Stimulated activated CD4-positive, alpha-beta T cell treated with anti-CD3 and anti-CD28 coated beads, Interleukin-12 subunit alpha, Interleukin-12 subunit beta, amount 100 ng/mL, for 24 hours (primary cell): ENCODE data around the gene OTOP2.
"Not testable (repeated sequence)": the region's sequence is repeated elsewhere in the genome, so short reads cannot be mapped to it uniquely, and the experiment has no call there.

ENCODE experiments used
- DNase-seq, 2 experiments: peaks; one replicate each; pipeline ENCODE4 v3.0.0-alpha.2; 2020; ENCODE audit warnings: low read depth in 2 of 2

Gene OTOP2

GRCh38 chr17:74900208-74900607 lies 23.9 kb upstream of the OTOP2 start:
- no peak for DNase-seq

DNA sequence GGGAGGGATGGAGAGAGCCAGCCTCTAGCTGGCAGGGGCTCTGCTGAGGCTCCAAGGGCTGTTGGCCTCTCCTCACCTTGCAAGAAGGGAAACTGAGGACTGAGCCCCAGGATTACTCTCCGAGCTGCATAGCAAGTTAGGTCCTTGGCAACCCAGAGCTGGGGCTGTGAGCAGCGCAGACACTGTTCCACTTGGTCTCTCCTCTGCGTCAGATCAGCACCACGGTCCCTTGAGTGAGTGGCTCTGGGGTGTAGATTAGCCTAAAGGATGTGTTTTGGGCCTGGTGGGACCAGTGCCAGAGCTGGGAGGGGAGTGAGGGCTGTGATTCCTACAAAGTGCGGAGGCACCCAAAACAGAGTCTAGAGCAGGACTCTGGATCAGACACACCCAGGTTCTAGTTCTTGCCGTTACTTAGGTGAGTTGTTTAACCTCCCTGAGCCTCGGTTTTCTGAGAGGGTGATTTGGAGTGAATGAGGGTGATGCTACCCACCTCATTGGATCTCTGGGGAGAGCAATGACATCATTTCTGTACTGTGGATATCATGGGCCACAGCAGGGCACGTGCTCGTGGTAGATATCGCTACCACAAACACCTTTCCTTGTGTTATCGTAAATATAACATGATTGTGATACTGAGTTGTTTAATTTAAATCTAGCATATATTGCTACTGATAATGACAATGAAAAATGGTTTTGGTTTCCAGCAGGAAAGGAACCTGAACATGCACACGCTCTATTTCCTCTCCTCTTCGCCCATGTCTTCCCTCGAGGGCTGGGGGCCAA lies 22.5 kb upstream of the OTOP2 start:
- no peak for DNase-seq

DNA sequence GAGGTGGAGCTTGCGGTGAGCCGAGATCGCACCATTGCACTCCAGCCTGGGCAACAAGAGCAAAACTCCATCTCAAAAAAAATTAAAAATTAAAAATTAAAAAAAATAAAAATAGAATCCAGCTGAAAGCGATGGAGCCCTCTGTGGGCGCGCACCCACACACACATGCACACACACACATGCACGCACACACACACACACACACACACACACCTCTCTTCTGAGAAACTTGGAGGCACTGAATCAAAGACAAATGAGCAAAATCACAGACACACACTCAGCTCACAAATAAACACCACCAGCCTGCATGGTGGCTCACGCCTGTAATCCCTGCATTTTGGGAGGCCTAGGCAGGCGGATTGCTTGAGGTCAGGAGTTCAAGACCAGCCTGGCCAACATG lies 21.0 kb upstream of the OTOP2 start:
- no peak for DNase-seq

DNA sequence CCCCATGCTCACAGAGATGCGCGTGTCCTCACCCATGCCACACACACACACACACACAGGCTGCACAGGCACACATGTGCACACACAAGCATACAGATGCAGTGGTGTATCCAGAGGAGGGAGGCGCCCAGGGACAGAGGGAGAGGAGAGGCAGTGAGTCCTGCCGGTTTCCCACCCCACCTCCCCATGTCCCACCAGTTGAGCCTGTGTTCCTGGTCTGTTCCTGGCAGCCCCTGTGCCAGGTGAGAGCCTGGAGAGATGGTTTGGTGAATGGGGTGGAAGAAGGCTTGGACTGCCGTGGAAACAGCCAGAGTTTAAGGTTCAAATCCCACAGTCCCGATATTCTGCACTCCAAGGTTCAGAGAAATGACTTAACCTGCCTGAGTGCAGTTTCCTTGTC lies 20.4 kb upstream of the OTOP2 start:
- no peak for DNase-seq

GRCh38 chr17:74904687-74905409 lies 19.2 kb upstream of the OTOP2 start:
- no peak for DNase-seq

DNA sequence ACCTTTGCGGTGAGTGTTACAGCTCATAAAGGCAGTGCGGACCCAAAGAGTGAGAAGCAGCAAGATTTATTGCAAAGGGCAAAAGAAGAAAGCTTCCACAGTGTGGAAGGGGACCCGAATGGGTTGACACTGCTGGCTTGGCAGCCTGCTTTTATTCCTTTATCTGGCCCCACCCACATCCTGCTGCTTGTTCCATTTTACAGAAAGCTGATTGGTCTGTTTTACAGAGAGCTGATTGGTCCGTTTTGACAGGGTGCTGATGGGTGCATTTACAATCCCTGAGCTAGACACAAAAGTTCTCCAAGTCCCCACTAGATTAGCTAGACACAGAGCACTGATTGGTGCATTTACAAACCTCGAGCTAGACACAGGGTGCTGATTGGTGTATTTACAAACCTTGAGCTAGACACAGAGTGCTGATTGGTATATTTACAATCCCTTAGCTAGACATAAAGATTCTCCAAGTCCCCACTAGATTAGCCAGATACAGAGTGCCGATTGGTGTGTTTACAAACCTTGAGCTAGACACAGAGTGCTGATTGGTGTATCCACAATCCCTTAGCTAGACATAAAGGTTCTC lies 17.8 kb upstream of the OTOP2 start:
- not testable (repeated sequence) for DNase-seq

DNA sequence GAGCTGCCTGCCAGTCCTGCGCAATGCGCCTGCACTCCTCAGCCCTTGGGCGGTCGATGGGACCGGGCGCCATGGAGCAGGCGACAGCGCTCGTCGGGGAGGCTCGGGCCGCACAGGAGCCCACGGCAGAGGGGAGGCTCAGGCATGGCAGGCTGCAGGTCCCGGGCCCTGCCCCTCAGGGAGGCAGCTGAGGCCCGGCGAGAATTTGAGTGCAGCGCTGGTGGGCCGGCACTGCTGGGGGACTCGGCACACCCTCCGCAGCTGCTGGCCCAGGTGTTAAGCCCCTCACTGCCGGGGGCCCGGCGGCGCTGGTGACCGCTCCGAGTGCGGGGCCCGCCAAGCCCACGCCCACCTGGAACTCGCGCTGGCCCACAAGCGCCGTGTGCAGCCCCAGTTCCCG lies 17.1 kb upstream of the OTOP2 start:
- DNase-seq: no peak

GRCh38 chr17:74909097-74909496 lies 15.0 kb upstream of the OTOP2 start:
- DNase-seq: not testable (repeated sequence)

- not testable (repeated sequence) for DNase-seq
These were observed 12.7 kb upstream of the OTOP2 start for GRCh38 chr17:74911423-74911822.

GRCh38 chr17:74916136-74916850 lies 7.8 kb upstream of the OTOP2 start:
- no peak for DNase-seq

DNA sequence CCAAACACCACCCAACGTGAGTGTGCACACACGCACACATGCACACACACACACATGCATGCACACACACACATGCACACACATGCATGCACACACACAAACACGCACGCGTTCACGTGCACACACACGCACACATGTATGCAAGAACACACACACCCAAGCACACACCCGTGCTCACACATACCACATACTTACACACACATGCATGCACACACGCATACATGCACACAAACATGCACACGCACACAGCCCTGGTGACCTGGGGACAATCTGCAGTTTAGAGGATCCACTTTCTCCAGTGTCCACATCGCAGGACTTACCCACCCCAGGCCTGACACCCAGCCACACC lies 7.2 kb upstream of the OTOP2 start:
- DNase-seq: no peak

GRCh38 chr17:74917430-74917829 lies 6.6 kb upstream of the OTOP2 start:
- no peak for DNase-seq

DNA sequence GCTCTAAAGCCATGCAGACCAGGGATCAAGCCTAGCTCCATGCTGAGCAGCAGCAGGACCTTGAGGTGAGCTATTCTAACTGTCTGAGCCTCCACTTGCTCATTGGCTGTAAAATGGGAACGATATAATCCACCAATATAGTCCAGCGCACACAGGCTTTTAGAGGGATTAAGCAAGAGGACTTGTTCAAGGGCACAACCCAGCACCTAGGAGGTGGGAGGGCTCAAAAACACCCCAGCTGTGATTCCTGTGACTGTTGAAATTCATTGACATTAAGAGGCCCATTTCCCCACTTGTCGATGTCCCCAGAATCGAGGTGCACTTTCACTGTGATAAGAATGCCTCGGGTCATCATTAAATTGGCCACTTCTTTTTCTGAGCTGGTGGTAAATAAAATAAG lies 5.2 kb upstream of the OTOP2 start:
- DNase-seq: no peak

GRCh38 chr17:74919440-74920305 lies 4.4 kb upstream of the OTOP2 start:
- DNase-seq: no peak

- DNase-seq: no peak
These were observed 3.8 kb upstream of the OTOP2 start for GRCh38 chr17:74920306-74920620.

DNA sequence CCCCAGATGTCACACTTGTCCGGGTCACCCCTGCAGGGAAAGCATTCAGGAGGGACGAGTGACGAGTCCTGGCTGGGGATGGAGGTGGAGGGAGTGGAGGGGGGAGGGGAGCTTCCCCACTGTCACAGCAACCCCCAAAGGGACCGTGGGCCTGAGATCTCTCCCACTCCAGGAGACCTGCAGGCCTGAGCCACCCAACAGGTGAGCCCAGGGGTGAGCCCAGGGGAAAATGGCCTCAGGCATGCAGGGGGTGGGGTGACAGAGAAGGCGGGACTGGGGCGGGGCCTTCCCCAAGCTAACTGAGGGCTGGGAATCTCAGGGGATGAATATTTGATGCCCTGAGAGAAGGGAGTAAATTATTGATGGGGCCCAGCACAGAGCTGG lies 3.4 kb upstream of the OTOP2 start:
- DNase-seq: no peak

DNA sequence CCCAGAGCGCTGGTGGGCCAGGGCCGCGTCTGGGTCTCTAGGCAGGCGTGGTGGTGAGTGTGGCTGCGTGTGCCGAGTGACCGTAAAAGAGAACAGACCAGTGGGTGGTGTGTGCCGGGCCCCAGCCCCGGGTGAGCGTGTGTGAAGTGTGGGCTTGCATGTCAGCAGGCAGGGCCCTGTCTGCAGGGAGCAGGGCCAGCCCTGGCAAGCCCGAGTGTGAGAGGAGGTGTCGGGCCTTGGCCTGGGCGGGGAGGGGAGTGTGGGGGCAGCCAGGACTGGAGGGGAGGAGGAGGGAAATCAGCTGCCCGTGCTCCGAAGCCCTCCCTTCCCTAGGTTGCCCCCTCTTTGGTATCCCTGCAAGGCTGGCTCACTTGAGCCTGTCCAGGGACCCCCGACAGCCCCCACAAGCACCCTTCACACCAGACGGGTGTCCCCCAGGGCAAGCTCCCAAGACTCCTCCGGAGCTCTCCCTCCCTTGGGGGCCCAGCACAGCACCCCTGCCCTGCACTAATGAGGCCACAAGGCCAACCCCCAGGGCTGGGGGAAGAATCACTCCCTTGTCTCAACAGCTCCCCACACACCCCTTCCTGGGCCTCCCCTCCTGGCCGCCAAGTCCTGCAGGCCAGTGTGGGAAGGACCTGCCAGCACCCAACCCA lies 2.9 kb upstream of the OTOP2 start:
- no peak for DNase-seq

DNA sequence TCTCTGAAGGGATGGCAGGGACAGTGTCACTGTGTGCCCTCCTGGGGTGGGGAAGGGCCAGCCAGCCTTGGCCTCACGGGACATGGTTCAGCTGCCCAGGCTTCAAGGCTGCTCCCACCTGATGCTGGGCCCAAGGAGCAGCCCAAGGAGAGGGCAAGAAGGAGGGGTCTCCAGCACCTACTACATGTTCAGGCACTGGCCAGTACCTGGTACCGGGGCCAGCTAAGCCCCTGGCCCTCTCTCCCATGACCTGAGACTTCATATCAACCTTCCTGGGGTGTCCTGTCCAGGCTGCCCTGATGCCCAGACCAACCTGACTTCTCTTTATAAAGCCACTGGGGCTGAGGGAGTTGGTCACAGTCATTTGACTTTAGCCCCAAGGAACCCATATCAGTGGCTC lies 2.3 kb upstream of the OTOP2 start:
- no peak for DNase-seq

- DNase-seq: no peak
These were observed 1.9 kb upstream of the OTOP2 start for GRCh38 chr17:74922172-74922571.

DNA sequence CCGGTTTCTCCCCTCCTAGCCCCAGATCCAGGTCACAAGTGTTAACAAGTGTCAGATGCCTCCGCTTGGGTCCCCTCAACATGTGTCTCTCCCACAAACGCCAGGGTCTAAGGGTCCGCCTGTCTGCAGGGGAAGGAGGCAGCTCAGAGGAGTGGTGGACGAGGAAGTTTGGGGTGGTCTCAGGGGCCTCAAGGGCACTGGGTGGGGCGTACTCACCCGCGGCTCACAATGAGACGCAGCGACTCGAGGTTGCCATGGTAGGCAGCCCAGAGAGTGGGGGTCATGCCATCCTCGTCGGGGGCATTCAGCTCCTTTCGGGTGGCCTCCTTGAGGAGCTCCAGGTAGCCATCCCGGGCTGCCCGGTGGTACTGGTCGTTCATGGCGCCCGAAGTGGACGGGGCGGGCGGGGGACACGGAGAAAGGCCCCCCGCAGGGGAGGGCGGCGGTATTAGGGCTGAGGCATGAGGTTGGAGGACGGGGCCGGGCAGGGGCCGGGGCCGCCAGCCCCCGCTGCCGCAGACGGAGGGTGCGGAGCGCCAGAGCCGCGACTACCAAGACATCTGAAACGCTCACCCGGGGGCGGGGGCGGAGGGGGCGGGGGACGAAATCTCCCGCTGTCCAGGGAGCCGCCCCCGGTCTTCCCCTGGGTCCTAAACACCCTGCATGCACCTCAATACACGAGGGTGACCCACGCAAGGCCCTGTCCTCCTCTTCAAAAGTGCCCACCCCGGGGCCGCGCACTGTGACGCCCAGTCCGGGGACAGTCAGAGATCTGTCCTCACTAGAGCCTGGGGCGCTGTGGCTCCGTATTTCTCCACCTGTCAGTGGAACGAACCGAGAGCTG lies 1.2 kb upstream of the OTOP2 start, which contains the start of gene USH1G:
TSS of gene USH1G (minus strand) at position 562 of the 844 bp plus-strand sequence. CDS start at position 380, 182 bp downstream.
- no peak for DNase-seq
